Activated CD4-positive, alpha-beta T cell treated with anti-CD3 and anti-CD28 coated beads, Interleukin-2, amount 50 U/mL, for 24 hours (primary cell): ENCODE results near the gene CTAGE1.
"Not testable (repeated sequence)": the region's sequence is repeated elsewhere in the genome, so short reads cannot be mapped to it uniquely, and the experiment has no call there.

ENCODE experiments used
- DNase-seq, 2 donors: peaks; one replicate each; pipeline ENCODE4 v3.0.0-alpha.2; 2020; ENCODE audit warnings: low read depth in 1 of 2, low spot score in 1 of 2

The CTAGE1 gene

DNA sequence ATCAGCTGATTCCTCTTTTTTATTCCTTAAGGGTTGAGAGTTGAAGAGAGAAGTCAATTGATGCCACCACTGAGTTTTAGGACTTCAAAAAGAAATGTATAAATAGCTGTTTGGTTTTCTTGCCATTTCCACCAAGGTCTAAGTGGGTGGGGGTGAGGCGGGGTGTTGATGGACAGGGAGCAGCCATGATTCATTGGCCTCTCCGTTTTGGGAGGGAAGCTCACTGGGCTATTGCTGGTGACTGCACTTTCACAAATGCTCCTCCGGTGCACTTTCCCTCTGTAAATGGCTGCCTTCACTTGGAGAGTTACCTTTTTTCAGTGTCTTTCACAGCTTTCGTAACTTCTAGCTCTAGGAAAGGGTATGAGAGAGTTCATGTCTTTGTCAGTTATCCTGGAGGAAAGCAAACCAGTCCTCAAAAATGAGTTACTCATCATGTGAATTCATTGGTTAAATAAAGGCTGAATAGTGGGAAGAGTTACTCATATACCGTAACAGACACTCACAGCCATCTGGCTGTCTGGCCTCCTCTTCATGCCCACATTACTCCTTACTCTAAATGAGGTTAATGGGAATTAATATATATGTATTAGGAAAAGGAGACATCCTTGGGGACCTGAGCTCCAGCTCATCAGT lies 17.4 kb upstream of the CTAGE1 start:
- DNase-seq: no peak

DNA sequence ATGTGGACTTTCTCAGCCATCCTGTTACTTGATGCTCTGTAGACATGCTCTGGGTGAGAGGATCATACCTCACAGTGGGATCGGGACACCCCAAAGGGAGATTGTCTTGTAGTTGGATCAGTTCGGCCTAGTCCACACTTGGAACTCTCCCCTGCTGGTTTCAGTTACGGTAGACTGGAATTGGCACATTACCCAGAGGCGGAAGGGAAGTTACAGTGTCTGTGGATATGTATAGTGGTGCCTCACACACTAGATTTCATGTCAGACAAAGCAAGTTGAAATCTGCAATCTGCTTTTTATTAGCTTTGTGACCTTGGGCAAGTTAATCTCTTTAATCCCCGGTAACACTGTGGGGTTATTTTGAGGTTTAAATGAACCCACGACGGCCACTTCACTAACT lies 16.2 kb upstream of the CTAGE1 start:
- no peak for DNase-seq

- DNase-seq: no peak
Measured at GRCh38 chr18:22432657-22433137, 15.0 kb upstream of the CTAGE1 start.

GRCh38 chr18:22429564-22429963 lies 11.8 kb upstream of the CTAGE1 start:
- DNase-seq: no peak

DNA sequence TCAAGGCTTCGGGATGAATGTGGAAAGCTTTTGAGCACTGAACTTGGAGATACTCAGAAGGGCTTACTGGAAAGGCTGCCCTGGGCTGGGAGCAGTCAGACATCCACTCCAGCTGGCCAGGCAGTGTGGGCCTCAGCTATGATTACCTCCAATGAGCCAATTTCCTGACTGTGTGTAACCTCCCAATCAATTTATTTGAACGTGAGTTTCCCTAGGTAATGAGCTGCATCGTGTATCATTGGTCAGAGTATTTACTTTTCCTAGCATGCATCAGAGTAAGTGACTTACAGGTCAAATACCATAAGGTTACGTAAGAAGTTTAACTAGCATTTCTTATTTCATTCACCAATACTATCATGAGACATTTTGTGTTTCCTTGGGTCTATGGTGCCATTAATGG lies 11.0 kb upstream of the CTAGE1 start:
- DNase-seq: no peak

DNA sequence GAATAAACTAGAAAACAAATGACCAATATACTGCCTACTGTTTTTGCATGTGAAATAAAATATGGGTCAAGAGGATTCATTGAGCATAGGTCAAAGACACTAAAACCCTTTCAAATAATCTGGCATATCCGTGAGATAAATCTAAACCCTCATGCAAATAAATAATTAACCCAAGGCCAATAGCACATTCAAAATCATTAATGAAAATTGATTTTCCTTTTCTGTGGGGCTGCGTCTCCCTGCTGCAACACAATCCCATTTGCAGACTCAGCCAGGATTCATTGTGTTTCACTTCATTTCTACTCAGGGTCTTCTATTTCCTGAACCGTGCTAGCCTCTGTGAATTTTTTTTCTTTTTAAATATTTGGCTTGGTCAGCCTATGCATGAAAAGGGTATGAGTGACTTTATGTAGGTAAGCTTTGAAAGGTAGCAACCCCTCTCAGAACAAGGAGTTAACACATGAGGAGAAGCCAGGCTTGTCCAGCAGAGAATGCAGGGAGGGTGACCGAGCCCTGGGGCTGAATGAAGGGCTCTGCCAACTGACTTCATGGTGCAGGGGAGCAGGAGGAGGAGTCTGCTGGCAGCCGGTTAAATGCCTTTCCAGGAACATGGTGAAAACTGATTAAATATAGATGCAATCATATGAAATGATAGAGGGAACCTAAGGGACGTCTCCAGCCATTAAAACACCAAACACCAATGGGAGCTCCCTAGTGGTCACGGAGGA lies 10.3 kb upstream of the CTAGE1 start:
- DNase-seq: no peak

DNA sequence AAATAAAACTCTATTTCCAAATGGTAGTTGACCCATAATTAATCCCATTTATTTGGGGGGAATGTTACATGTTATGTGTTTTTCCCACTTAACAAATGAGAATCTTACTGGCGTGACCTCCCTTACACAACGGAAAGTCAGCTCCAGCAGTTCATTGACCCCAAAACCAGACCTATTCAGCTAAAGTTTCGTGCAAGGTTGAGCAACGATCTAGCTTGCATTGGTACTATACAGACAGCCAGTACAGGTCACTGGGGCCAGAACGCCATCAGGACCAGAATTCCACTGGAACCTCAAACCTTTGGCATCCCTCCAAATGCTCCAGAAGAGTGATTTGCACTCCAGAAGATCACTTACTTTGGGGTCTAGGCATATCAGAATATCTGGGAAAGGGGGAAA lies 6.8 kb upstream of the CTAGE1 start:
- DNase-seq: no peak

DNA sequence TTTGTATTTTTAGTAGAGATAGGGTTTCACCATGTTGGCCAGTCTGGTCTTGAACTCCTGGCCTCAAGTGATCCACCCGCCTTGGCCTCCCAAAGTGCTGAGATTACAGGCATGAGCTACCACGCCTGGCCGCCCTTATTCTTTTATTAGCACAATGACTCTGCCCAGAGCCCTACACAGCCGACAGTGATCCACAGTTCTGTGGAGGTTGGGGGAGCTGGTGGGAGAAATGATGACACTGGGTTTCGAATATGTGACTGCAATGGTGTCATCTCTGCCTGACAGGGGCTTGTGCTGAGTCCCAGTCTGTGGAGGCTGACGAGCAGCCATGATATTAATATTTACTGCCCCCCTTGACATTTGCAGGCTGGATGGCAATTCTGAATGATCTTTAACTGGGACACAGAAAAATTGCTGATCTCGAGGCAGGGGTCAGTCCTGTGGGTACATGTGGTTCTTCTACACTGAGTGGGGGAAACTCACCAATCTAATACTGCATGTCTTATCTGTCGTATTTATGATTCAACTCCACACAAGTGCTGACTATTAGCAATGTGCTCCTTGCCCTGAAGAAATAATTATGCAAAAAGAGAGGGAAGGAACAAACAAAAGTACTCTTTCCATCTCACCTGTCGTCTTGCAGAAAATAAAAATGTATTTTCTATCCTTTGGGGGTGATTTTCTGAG lies 6.3 kb upstream of the CTAGE1 start:
- DNase-seq: no peak

- DNase-seq: no peak
Measured at GRCh38 chr18:22422909-22423548, 5.3 kb upstream of the CTAGE1 start.

- no peak for DNase-seq
Measured at GRCh38 chr18:22420652-22421051, 2.9 kb upstream of the CTAGE1 start.

DNA sequence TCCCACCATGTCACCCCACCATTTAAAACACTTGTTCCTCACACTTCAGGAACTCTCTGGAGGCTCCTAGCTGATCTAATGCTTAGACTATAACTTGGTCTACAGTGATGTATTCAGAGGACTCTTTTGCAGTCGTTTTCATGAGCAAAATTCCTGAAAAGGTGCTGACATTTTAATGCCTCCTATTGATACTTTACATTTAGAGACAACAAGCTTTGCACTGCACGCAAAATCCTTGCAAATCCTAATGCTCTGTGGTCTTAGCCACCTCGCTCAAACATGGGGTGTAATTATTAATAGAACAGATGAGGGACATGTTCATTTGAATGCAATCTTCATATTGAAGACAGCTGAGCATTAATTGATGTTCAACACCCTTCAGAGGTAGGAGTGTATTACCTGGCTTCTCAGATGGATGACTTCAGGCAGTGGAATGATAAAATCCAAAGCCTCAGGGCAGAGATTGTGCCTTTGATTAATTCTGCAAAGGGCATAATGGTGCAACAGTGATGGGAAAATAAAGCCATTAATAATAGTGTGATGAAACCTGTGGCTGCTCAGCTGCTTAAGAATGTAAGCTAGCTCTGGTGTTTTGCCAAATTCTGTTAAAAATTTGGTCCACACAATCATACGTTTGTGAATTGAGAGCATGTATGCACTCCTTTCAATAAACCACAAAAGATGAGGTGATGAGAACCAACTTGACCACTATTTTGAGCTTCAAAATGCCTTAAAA lies 5.4 kb downstream of the CTAGE1 start:
- DNase-seq: no peak

GRCh38 chr18:22411446-22411845 lies 6.3 kb downstream of the CTAGE1 start:
- DNase-seq: no peak

GRCh38 chr18:22410126-22410525 lies 7.6 kb downstream of the CTAGE1 start:
- no peak for DNase-seq

DNA sequence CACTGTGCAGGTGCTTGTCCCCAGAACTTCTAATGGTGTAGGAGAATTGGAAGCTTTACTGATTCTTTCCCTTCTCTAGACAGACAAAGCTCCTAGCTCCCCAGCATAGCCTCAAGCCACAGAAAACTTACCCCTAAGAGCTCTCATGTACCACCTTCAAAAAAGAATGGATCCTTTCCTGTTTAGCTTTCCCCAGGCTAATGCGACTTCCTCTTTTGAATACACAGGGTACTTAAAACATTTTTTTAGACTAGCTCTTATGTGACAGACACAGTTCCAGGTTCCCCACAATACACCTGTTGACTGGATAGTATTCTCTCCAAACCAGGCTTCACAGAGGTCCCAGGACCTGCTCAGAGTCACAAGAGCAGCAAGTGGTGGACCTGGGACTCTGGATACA lies 8.3 kb downstream of the CTAGE1 start:
- no peak for DNase-seq

DNA sequence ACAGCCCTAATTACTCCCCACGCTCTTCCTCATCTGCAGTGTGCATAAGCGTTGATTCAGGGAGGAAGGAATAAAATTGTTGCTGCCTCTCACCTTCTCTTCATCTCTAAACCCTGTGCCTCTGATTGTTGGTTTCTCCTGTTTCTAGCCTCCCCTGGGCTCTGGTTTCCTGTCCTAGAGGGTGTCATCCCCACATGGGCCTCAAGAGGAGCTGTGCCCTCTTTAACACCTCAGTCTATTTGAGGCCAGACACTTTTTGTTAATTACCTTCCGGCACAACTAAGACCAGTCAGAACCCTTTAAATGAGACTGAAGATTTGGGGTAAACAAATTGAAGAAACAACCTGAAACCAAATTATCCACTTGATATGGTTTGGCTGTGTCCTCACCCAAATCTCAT lies 9.7 kb downstream of the CTAGE1 start:
- no peak for DNase-seq

DNA sequence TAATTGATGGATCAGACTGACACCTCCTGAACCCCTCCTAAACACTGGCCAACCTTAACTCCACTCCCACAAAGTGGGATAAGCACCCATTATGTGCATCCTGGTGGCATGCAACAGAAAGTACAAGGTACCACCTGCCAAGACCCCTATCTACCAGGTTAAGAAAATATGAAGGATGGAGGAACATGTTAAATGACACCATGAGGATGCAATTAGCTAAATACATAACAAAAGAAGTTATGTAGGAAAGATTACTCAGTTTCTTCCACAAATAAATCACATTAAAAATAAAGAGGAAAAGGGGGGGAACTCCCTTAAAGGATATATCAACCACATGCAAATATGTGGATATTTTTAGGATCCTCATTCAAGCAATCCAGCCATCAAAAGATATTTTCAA lies 12.6 kb downstream of the CTAGE1 start:
- no peak for DNase-seq

DNA sequence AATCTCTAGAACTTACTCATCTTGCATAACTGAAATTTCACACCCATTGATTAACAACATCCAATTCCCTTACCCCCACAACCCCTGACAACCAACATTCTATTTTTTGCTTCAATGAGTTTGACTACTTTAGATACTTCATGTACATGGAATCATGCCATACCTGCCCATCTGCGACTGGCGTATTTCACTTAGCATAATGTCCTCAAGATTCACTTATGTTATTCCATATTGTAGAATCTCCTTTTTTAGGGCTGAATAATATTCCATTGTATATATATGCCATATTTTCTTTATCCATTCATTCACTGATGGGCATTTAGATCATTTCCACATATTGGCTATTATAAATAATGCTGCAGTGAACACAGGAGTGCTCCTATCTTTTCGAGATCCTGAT lies 13.8 kb downstream of the CTAGE1 start:
- DNase-seq: no peak

DNA sequence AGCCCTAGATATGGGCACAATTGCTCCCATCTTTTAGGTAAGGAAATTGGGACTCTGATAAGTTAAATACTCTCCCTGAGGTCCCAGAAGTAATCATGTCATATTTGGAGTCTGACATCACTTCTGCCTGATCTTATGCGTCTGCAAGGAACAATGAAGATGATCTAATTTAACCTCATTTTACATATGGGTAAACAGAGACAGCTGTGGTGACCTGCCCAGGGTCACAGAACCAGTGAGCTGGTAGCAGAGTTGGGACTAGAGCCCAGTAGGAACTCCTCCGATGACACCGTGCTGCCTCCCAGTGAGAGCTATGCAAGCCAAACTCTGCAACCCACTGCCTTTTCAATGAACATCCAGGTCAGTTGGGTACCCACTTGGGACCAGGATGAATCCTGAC lies 17.8 kb downstream of the CTAGE1 start:
- DNase-seq: no peak

DNA sequence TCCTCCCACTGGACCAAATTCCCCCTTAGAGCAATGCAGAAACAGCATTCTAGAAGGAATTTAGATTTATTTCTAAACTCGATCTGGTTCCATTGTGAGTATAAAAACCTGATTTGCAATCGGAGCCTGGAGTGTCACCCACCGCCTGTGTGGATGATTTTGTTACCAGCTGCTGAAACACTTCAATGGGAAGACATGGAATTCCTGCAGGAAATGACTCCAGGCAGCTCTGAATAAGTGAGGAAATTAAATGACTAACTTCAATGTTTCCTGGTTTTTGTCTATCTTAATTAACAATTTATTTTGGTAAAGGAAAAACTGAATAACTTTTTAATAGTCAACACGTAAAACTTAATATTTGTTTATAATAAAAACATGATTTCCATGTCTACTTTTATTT lies 19.3 kb downstream of the CTAGE1 start:
- DNase-seq: no peak

DNA sequence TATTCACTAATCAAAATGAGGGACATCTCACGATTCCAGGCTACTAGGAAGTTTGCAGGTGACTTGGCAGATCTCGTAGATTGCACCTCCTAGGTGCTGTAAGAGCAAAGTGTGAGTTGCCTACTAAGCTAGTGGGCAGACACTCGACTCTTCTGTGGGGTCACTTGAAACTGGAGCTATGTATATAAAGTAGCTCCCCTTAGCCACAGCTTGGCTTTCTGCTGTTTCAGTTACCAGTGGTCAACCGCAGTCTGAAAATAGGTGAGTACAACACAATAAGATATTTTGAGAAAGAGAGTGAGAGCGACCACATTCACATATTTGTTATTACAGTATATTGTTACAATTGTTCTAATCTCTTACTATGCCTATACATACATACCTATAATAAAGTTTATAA lies 23.3 kb downstream of the CTAGE1 start:
- DNase-seq: no peak

GRCh38 chr18:22393164-22393563 lies 24.6 kb downstream of the CTAGE1 start:
- not testable (repeated sequence) for DNase-seq
